H1 (cell line): ENCODE results near the gene ARHGDIG. TPM values are rescaled to one million over a fixed set of nuclear protein-coding genes. Genes with fewer than 3 reads are reported as not detected.

Experiments used
- CTCF ChIA-PET: fragments of 300-600 bp; sonication (Branson Sonifier 250); formaldehyde crosslinking; loops from one replicate; lab custom pipeline; 2021; ENCODE audit not compliant: partially characterized antibody; lab: Charles Lee
- POLR2A ChIA-PET: fragments of 300-600 bp; sonication (Branson Sonifier 250); formaldehyde crosslinking; loops from one replicate; lab custom pipeline; 2021; ENCODE audit warnings: inconsistent platforms; ENCODE audit not compliant: partially characterized antibody; lab: Charles Lee
- DNase-seq, 2 experiments: peaks; one replicate each; pipeline versions ENCODE4 v3.0.0 to v3.0.0-alpha.2; 2010 to 2022; ENCODE audit warnings: low spot score in 2 of 2, low read depth in 1 of 2, mixed read lengths in 1 of 2
- FAIRE-seq: peaks from 2 replicates; lab custom pipeline; 2011; peaks lifted over from hg19 to GRCh38; lab: Jason Lieb, UNC
- H2AFZ ChIP-seq: 2 replicates; pipeline ENCODE4 v1.8.1; 2012; ENCODE audit warnings: low read length, inconsistent platforms
- H2AK5ac ChIP-seq: 2 replicates; pipeline ENCODE4 v1.6.1; 2013; ENCODE audit warnings: low read depth, low read length
- H2BK120ac ChIP-seq: replicated peaks from 2 replicates; pipeline ENCODE3; 2013; ENCODE audit warnings: low read depth, low read length, inconsistent platforms
- H2BK12ac ChIP-seq: 2 replicates; pipeline ENCODE4 v1.6.1; 2013; ENCODE audit warnings: low read depth, low read length
- H2BK15ac ChIP-seq: 2 replicates; pipeline ENCODE4 v1.6.1; 2013; ENCODE audit warnings: low read length
- H2BK20ac ChIP-seq: 2 replicates; pipeline ENCODE4 v1.6.1; 2013; ENCODE audit warnings: low read length
- H2BK5ac ChIP-seq: 2 replicates; pipeline ENCODE4 v1.6.1; 2013; ENCODE audit warnings: low read depth, low read length
- H3K14ac ChIP-seq: 2 replicates; pipeline ENCODE4 v1.6.1; 2013; ENCODE audit warnings: inconsistent platforms; ENCODE audit not compliant: insufficient read length
- H3K18ac ChIP-seq: 2 replicates; pipeline ENCODE4 v1.6.1; 2013; ENCODE audit warnings: low read length; ENCODE audit errors: extremely low read depth
- H3K23ac ChIP-seq: 2 replicates; pipeline ENCODE4 v1.6.1; 2013; ENCODE audit warnings: inconsistent platforms; ENCODE audit not compliant: insufficient read length
- H3K23me2 ChIP-seq: 2 replicates; pipeline ENCODE4 v1.6.1; 2013; ENCODE audit warnings: low read depth, low read length
- H3K27ac ChIP-seq: 2 replicates; pipeline ENCODE4 v1.6.1; 2011; ENCODE audit warnings: low read depth, low read length, inconsistent platforms
- H3K27me3 ChIP-seq, 4 experiments: replicated peaks in 1 of 4; 1 replicate in 1 of 4; 2 replicates in 3 of 4; pipeline versions ENCODE4 v1.6.1 to v1.8.1; 2011 to 2013; ENCODE audit warnings: low read length in 3 of 4, mild to moderate bottlenecking in 3 of 4, inconsistent platforms in 2 of 4, mixed read lengths in 2 of 4, moderate library complexity in 1 of 4; ENCODE audit not compliant: control insufficient read depth in 3 of 4, insufficient read depth in 3 of 4; ENCODE audit errors: extremely low read depth in 1 of 4
- H3K36me3 ChIP-seq, 4 experiments: 2 replicates each; pipeline versions ENCODE4 v1.6.1 to v1.8.1; 2011 to 2013; ENCODE audit warnings: mild to moderate bottlenecking in 4 of 4, low read length in 3 of 4, moderate library complexity in 2 of 4, control low read depth in 1 of 4, inconsistent platforms in 1 of 4; ENCODE audit not compliant: insufficient read depth in 4 of 4, control insufficient read depth in 2 of 4
- H3K4ac ChIP-seq: replicated peaks from 2 replicates; pipeline ENCODE3; 2013; ENCODE audit warnings: low read length, low read depth, mixed read lengths, inconsistent platforms; ENCODE audit not compliant: insufficient read length
- H3K4me1 ChIP-seq, 4 experiments: replicated peaks in 1 of 4; 1 replicate in 1 of 4; 2 replicates in 3 of 4; pipeline versions ENCODE4 v1.6.1 to v1.8.1; 2011 to 2013; ENCODE audit warnings: low read length in 3 of 4, inconsistent platforms in 2 of 4, mixed read lengths in 1 of 4; ENCODE audit not compliant: insufficient read depth in 4 of 4, control insufficient read depth in 3 of 4
- H3K4me2 ChIP-seq, 2 experiments: 2 replicates each; pipeline versions ENCODE4 v1.6.1 to v1.8.1; 2011 to 2013; ENCODE audit warnings: low read depth in 2 of 2, low read length in 2 of 2, control low read depth in 1 of 2, inconsistent platforms in 1 of 2, mild to moderate bottlenecking in 1 of 2; ENCODE audit not compliant: insufficient read depth in 1 of 2
- H3K4me3 ChIP-seq, 4 experiments: fragments of 200-600, 300-600 bp in 1 of 4; sonication (generic), shearing (Covaris generic), sonication (Bioruptor Twin) in 1 of 4; 2 replicates each; pipeline versions ENCODE4 v1.5.1 to v1.8.1; 2011 to 2016; ENCODE audit warnings: low read length in 4 of 4, low read depth in 3 of 4, control low read depth in 2 of 4, inconsistent platforms in 2 of 4, mild to moderate bottlenecking in 2 of 4, mixed read lengths in 1 of 4, moderate library complexity in 1 of 4; ENCODE audit not compliant: insufficient read depth in 2 of 4; ENCODE audit errors: extremely low read depth in 1 of 4
- H3K56ac ChIP-seq: replicated peaks from 2 replicates; pipeline ENCODE3; 2013; ENCODE audit warnings: low read depth, mild to moderate bottlenecking, mixed read lengths, low read length, inconsistent platforms; ENCODE audit not compliant: insufficient read length
- H3K79me1 ChIP-seq: 2 replicates; pipeline ENCODE4 v1.6.1; 2013; ENCODE audit warnings: low read depth, low read length, control low read depth
- H3K79me2 ChIP-seq, 2 experiments: 2 replicates each; pipeline versions ENCODE4 v1.6.1 to v1.8.1; 2012 to 2013; ENCODE audit warnings: low read length in 2 of 2, mild to moderate bottlenecking in 2 of 2, inconsistent platforms in 1 of 2; ENCODE audit not compliant: insufficient read depth in 2 of 2, control insufficient read depth in 1 of 2
- H3K9ac ChIP-seq, 4 experiments: replicated peaks in 1 of 4; 1 replicate in 1 of 4; 2 replicates in 3 of 4; pipeline versions ENCODE4 v1.6.1 to v1.8.1; 2011 to 2013; ENCODE audit warnings: low read depth in 3 of 4, low read length in 3 of 4, control low read depth in 2 of 4, mild to moderate bottlenecking in 2 of 4, moderate library complexity in 2 of 4, inconsistent platforms in 1 of 4; ENCODE audit errors: extremely low read depth in 1 of 4
- H3K9me3 ChIP-seq, 2 experiments: 2 replicates each; pipeline versions ENCODE4 v1.6.1 to v1.8.1; 2012 to 2013; ENCODE audit warnings: mild to moderate bottlenecking in 2 of 2, moderate library complexity in 2 of 2, control low read depth in 1 of 2, inconsistent platforms in 1 of 2, low read depth in 1 of 2, low read length in 1 of 2, mixed read lengths in 1 of 2; ENCODE audit not compliant: insufficient read depth in 2 of 2
- H4K20me1 ChIP-seq, 2 experiments: replicated peaks in 1 of 2; 2 replicates each; pipeline versions ENCODE3 to v1.8.1; 2011 to 2013; ENCODE audit warnings: inconsistent platforms in 2 of 2, low read length in 2 of 2, mild to moderate bottlenecking in 1 of 2; ENCODE audit not compliant: insufficient read depth in 2 of 2, control insufficient read depth in 1 of 2
- H4K5ac ChIP-seq: 2 replicates; pipeline ENCODE4 v1.6.1; 2013; ENCODE audit warnings: low read length, low read depth, mixed read lengths, inconsistent platforms; ENCODE audit not compliant: insufficient read length
- H4K8ac ChIP-seq: 2 replicates; pipeline ENCODE4 v1.8.0; 2013; ENCODE audit warnings: mild to moderate bottlenecking, moderate library complexity, low read length, inconsistent platforms; ENCODE audit not compliant: insufficient read depth; ENCODE audit errors: extremely low read depth
- H4K91ac ChIP-seq: replicated peaks from 2 replicates; pipeline ENCODE3; 2013; ENCODE audit warnings: low read length, mixed read lengths, inconsistent platforms; ENCODE audit not compliant: insufficient read length
- ASH2L ChIP-seq: fragments of 200-600, 300-600 bp; sonication (generic); IDR thresholded peaks from one replicate; pipeline ENCODE4 v1.7.1; 2017; ENCODE audit warnings: low read length
- BACH1 ChIP-seq: IDR thresholded peaks from 2 replicates; pipeline ENCODE4 v1.6.1; 2012; ENCODE audit warnings: low read length, improper control_type of control experiment
- BCL11A ChIP-seq, 2 experiments: IDR thresholded peaks; one replicate each; pipeline ENCODE4 v1.6.1; 2011; ENCODE audit warnings: low read depth in 2 of 2, low read length in 2 of 2, mild to moderate bottlenecking in 2 of 2
- CREB1 ChIP-seq: IDR thresholded peaks from 2 replicates; pipeline ENCODE4 v1.6.1; 2012; ENCODE audit warnings: inconsistent platforms
- EZH2 ChIP-seq: fragments of 200-600 bp; sonication (generic); IDR thresholded peaks from 2 replicates; pipeline ENCODE4 v1.7.1; 2012; ENCODE audit warnings: low read depth, mild to moderate bottlenecking, moderate library complexity, low read length, inconsistent platforms; ENCODE audit not compliant: severe bottlenecking
- KDM4A ChIP-seq: IDR thresholded peaks from one replicate; pipeline ENCODE4 v1.7.1; 2012; ENCODE audit warnings: low read depth, mild to moderate bottlenecking, moderate library complexity, low read length, inconsistent platforms; ENCODE audit not compliant: severe bottlenecking
- RAD21 ChIP-seq, 2 experiments: IDR thresholded peaks in 1 of 2; conservative IDR thresholded peaks in 1 of 2; 2 replicates each; pipeline ENCODE4 v1.6.1; 2011; ENCODE audit warnings: low read depth in 2 of 2, low read length in 2 of 2, improper control_type of control experiment in 1 of 2, inconsistent platforms in 1 of 2, mild to moderate bottlenecking in 1 of 2, moderate library complexity in 1 of 2
- SAP30 ChIP-seq: fragments of 300-600 bp; sonication (generic); IDR thresholded peaks from 2 replicates; pipeline ENCODE4 v1.7.1; 2012; ENCODE audit warnings: low read length, moderate library complexity, mild to moderate bottlenecking, inconsistent platforms; ENCODE audit not compliant: insufficient read depth, insufficient replicate concordance
- SIN3A ChIP-seq, 2 experiments: IDR thresholded peaks in 1 of 2; conservative IDR thresholded peaks in 1 of 2; 2 replicates each; pipeline ENCODE4 v1.6.1; 2011 to 2012; ENCODE audit warnings: low read length in 2 of 2, improper control_type of control experiment in 1 of 2, low read depth in 1 of 2, mild to moderate bottlenecking in 1 of 2
- SRF ChIP-seq: IDR thresholded peaks from 2 replicates; pipeline ENCODE4 v1.6.1; 2011; ENCODE audit warnings: mild to moderate bottlenecking, low read depth, low read length, moderate library complexity
- WGBS, 2 experiments: shearing (Covaris generic) in 1 of 2; methylation state at CpG; one replicate each; pipeline versions ENCODE4 v1.1.6 to v1.1.7; 2013 to 2015; ENCODE audit warnings: low lambda C conversion rate in 2 of 2, mixed read lengths in 2 of 2, inconsistent platforms in 1 of 2, low coverage in 1 of 2, missing lambda C conversion rate in 1 of 2; ENCODE audit not compliant: insufficient replicate concordance in 2 of 2, insufficient coverage in 1 of 2, insufficient read length in 1 of 2; ENCODE audit errors: extremely low coverage in 1 of 2, missing lambda C conversion rate in 1 of 2; 5-methylcytosine and 5-hydroxymethylcytosine counted together
- polyA plus RNA-seq, 7 experiments: library from polyadenylated mRNA; depleted of rRNA in 3 of 7; stranded (reverse) in 5 of 7; unstranded in 2 of 7; fragments of >200 nt in 5 of 7; fragments of 200-250 nt in 2 of 7; gene quantifications; 1 replicate in 5 of 7; 2 replicates in 1 of 7; 4 replicates in 1 of 7; pipeline versions ENCODE4 v1.2.1 to v1.2.3, GENCODE V29; 2011 to 2013; ENCODE audit warnings: missing spikeins in 2 of 7, mixed read lengths in 2 of 7
- total RNA-seq: library from RNA; stranded (reverse); fragmentation: NEBNext Ultra II Directional; extraction: Animal tissue kit (Norgen Biotek cat#: 25700); gene quantifications from 2 replicates; pipeline ENCODE4 v1.2.1, GENCODE V29; 2021
- TF ChIP-seq, protein P1 (sequence below), 3 experiments: IDR thresholded peaks; 1 replicate in 2 of 3; 2 replicates in 1 of 3; pipeline versions ENCODE4 v1.5.1 to v1.6.1; 2011; ENCODE audit warnings: low read length in 3 of 3, mild to moderate bottlenecking in 3 of 3, inconsistent platforms in 2 of 3, low read depth in 1 of 3, moderate library complexity in 1 of 3; ENCODE audit not compliant: insufficient read depth in 1 of 3; ENCODE audit errors: control extremely low read depth in 1 of 3

The ARHGDIG gene
- total and polyA plus RNA-seq, 2 of the 8 experiments (the other 6 are each of a cell fraction or from before 2014, with no cell fraction given), result 1.2 to 2.9 TPM

DNA sequence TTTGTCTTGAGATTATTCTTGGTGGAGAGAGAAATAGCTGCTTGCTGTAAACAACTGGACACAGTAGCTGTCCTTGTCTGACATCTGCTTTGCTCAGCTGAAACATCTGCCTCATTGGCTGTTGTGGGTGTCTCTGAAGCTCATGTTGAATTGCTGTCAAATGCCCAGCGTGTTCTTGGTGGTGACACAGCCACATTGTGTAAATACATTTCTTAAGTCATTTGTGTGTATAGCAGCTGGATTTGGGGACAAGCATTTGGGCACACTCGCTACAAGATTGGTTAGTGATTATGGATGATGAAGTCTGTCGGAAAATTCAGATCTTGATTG, 40.5 kb upstream of the ARHGDIG start:
- Histone ChIP-seq H3K9me3 (no peaks in the 10 kb centered on the region), H2BK12ac (no peak overlapping the region), H3K4me2 (no peak overlapping the region), H3K4me3 (no peak overlapping the region), H2BK20ac (no peak overlapping the region), H3K27me3 (no peaks in the 10 kb centered on the region), H3K23ac (no peak overlapping the region), H2BK15ac (no peak overlapping the region), H2BK5ac (no peak overlapping the region), H3K14ac (no peak overlapping the region), H2AFZ (no peak overlapping the region), H3K23me2 (peaks cover 6% of the 10 kb centered on the region), H4K5ac (no peak overlapping the region), H4K20me1 (peaks cover 0 to 7% of the 10 kb centered on the region in 2 experiments), H3K4me1 (no peaks in the 10 kb centered on the region), H3K9ac (no peak overlapping the region; a peak in 1 of 7 replicates), H4K91ac (no peak overlapping the region), H3K56ac (no peak overlapping the region), H3K79me2 (peaks cover 0 to 37% of the 10 kb centered on the region in 2 experiments; a peak in 3 of 4 replicates), H3K4ac (no peak overlapping the region), H3K79me1 (no peaks in the 10 kb centered on the region; the same call in 1 of the 2 replicates), H3K36me3 (no peaks in the 10 kb centered on the region), H3K27ac (no peak overlapping the region), H2BK120ac (no peak overlapping the region), H3K18ac (no peak overlapping the region), H4K8ac (no peak overlapping the region), H2AK5ac (no peak overlapping the region)
- ChIA-PET POLR2A (interaction anchor here (0.8 to 1.7 kb wide), 4 partner anchors 9 to 91 kb away, joined by 3 to 8 read pairs (median 4); partner anchors contain the start of gene LUC7L), CTCF (interaction anchor here (0.6 to 2.3 kb wide), 6 partner anchors 12 to 1998 kb away, joined by 3 to 6 read pairs (median 3); no protein-coding TSS in a partner anchor)
- no peak for FAIRE-seq
- WGBS, 2 experiments, result 93% methylated on average over 3 of the region's 3 CpGs; no CpG with 5 or more reads in 1 of the 2 experiments
- no peak for DNase-seq
- TF ChIP-seq SAP30 (no peak), CREB1 (no peak), BACH1 (no peak), RAD21 (IDR thresholded peaks at IDR 0.05 in 1 of 2, conservative IDR thresholded peaks at IDR 0.05 in 1 of 2; ENCODE audit: low read depth in 2 of 2, low read length in 2 of 2) (no peak), SRF (no peak), KDM4A (no peak), BCL11A (IDR thresholded peaks at IDR 0.05; ENCODE audit: low read depth in 2 of 2, low read length in 2 of 2) (no peak), ASH2L (no peak), SIN3A (conservative IDR thresholded peaks at IDR 0.05 in 1 of 2, IDR thresholded peaks at IDR 0.05 in 1 of 2; ENCODE audit: low read depth in 1 of 2, low read length in 2 of 2) (no peak), EZH2 (no peak)
- TF ChIP-seq, protein P1, sequence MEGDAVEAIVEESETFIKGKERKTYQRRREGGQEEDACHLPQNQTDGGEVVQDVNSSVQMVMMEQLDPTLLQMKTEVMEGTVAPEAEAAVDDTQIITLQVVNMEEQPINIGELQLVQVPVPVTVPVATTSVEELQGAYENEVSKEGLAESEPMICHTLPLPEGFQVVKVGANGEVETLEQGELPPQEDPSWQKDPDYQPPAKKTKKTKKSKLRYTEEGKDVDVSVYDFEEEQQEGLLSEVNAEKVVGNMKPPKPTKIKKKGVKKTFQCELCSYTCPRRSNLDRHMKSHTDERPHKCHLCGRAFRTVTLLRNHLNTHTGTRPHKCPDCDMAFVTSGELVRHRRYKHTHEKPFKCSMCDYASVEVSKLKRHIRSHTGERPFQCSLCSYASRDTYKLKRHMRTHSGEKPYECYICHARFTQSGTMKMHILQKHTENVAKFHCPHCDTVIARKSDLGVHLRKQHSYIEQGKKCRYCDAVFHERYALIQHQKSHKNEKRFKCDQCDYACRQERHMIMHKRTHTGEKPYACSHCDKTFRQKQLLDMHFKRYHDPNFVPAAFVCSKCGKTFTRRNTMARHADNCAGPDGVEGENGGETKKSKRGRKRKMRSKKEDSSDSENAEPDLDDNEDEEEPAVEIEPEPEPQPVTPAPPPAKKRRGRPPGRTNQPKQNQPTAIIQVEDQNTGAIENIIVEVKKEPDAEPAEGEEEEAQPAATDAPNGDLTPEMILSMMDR (IDR thresholded peaks at IDR 0.05; ENCODE audit: control extremely low read depth in 1 of 3, insufficient read depth in 1 of 3, low read depth in 1 of 3, low read length in 3 of 3), result no peak
